ENCODE measurements around the gene KCNJ15.

Gene KCNJ15

DNA sequence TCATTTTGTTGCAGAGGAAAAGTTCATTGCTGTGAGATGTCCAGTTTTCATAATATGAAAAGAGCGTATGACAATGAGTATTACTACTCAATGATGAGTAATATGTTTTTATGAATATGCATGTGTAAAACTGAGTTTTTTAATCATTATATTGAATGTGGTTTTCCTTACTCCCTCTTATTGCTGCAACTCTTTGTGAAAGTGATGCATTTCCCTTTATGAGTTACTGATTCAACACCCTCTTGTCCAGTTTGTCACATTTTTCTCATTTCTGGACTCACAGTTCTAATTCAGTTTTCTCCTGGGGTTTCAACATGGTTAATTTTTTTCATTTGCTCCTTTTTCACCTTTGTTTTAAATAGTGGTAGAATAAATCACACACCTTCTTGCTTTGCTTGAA is 35.2 kb upstream of the KCNJ15 start:
- no peak overlapping the region for H3K4me3 ChIP-seq (ENCODE audit: low read depth, low read length)
- TF ChIP-seq CTCF (IDR thresholded peaks at IDR 0.05; ENCODE audit: low read depth, low read length) (no peak), MYC (IDR thresholded peaks at IDR 0.05; ENCODE audit: low read depth, low read length) (no peak), POLR2A (IDR thresholded peaks at IDR 0.05; ENCODE audit: extremely low read depth, insufficient read length) (no peak)
- TF ChIP-seq, protein P1, sequence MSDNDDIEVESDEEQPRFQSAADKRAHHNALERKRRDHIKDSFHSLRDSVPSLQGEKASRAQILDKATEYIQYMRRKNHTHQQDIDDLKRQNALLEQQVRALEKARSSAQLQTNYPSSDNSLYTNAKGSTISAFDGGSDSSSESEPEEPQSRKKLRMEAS (IDR thresholded peaks at IDR 0.05; ENCODE audit: low read depth, low read length) = no peak

GRCh38 chr21:38223893-38224540 is 32.8 kb upstream of the KCNJ15 start:
- DNase-seq (ENCODE audit: low read depth) = peak; percentile 41
- H3K4me3 ChIP-seq (ENCODE audit: low read depth, low read length) = no peak overlapping the region
- TF ChIP-seq MYC (IDR thresholded peaks at IDR 0.05; ENCODE audit: low read depth, low read length) = no peak
- TF ChIP-seq CTCF (IDR thresholded peaks at IDR 0.05; ENCODE audit: low read depth, low read length) = no peak
- no peak for TF ChIP-seq POLR2A (IDR thresholded peaks at IDR 0.05; ENCODE audit: extremely low read depth, insufficient read length)
- TF ChIP-seq, protein P1 (IDR thresholded peaks at IDR 0.05; ENCODE audit: low read depth, low read length) = no peak

More for the DNA sequence above, 35.2 kb upstream of the KCNJ15 start:
- no peak for DNase-seq (ENCODE audit: low read depth)

- no peak for DNase-seq (ENCODE audit: low read depth)
- TF ChIP-seq POLR2A (IDR thresholded peaks at IDR 0.05; ENCODE audit: extremely low read depth, insufficient read length) (no peak), CTCF (IDR thresholded peaks at IDR 0.05; ENCODE audit: low read depth, low read length) (no peak), MYC (IDR thresholded peaks at IDR 0.05; ENCODE audit: low read depth, low read length) (no peak)
- TF ChIP-seq, protein P1 (IDR thresholded peaks at IDR 0.05; ENCODE audit: low read depth, low read length) = no peak
- H3K4me3 ChIP-seq (ENCODE audit: low read depth, low read length) = no peak overlapping the region
These were observed 29.4 kb upstream of the KCNJ15 start for GRCh38 chr21:38227401-38227800.

DNA sequence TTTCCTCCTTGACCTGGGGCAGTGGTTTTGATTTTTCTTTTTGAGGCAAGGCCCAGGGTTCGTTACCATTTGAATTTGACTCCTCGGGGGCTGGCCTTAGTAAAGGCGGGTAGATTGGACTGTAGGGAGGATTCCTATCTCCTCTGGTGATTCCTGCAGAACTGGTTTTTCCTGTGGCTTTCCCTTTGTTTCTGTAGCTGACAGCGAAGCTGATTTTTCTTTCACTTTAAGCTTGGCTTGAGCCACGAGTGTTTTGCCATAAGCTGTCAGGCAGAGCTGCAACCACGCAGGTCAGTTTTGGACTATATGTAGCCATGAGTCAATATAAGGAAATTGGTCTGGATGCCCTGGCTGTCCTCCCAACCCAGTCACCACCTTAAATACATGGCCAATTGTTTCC is 28.7 kb upstream of the KCNJ15 start:
- TF ChIP-seq CTCF (IDR thresholded peaks at IDR 0.05; ENCODE audit: low read depth, low read length) = no peak
- TF ChIP-seq POLR2A (IDR thresholded peaks at IDR 0.05; ENCODE audit: extremely low read depth, insufficient read length) = no peak
- no peak for TF ChIP-seq MYC (IDR thresholded peaks at IDR 0.05; ENCODE audit: low read depth, low read length)
- TF ChIP-seq, protein P1 (IDR thresholded peaks at IDR 0.05; ENCODE audit: low read depth, low read length) = no peak
- DNase-seq (ENCODE audit: low read depth) = no peak
- H3K4me3 ChIP-seq (ENCODE audit: low read depth, low read length) = no peak overlapping the region

- no peak for DNase-seq (ENCODE audit: low read depth)
- no peak overlapping the region for H3K4me3 ChIP-seq (ENCODE audit: low read depth, low read length)
- TF ChIP-seq CTCF (IDR thresholded peaks at IDR 0.05; ENCODE audit: low read depth, low read length) (no peak), MYC (IDR thresholded peaks at IDR 0.05; ENCODE audit: low read depth, low read length) (no peak), POLR2A (IDR thresholded peaks at IDR 0.05; ENCODE audit: extremely low read depth, insufficient read length) (no peak)
- TF ChIP-seq, protein P1 (IDR thresholded peaks at IDR 0.05; ENCODE audit: low read depth, low read length) = no peak
These were observed 28.3 kb upstream of the KCNJ15 start for GRCh38 chr21:38228537-38228936.

Measured in NB4 (cell line).